WTC11 (cell line): Measurements from ENCODE around the gene UBE2M. TPM values are rescaled to one million over a fixed set of nuclear protein-coding genes. Genes with fewer than 3 reads are reported as not detected.

ENCODE experiments used
- ATAC-seq: fragments of 200-7000 bp; cut with Tn5 transposase; 2 replicates; pipeline ENCODE4 v1.10.0; 2021; ENCODE audit warnings: mild to moderate bottlenecking, moderate library complexity
- CTCF ChIA-PET: fragments of 300-600 bp; sonication (Branson Sonifier 250); formaldehyde crosslinking; loops from one replicate; lab custom pipeline; 2021; ENCODE audit warnings: antibody characterized with exemption; lab: Charles Lee
- POLR2A ChIA-PET: fragments of 350-600 bp; sonication (Branson Sonifier 250); formaldehyde crosslinking; loops from one replicate; lab custom pipeline; 2021; ENCODE audit warnings: antibody characterized with exemption; lab: Charles Lee
- DNase-seq: peaks from one replicate; pipeline ENCODE4 v3.0.0; 2021; ENCODE audit warnings: low spot score
- H3K27ac Mint-ChIP-seq: 2 replicates; pipeline ENCODE4 v1.8.0; 2021; ENCODE audit warnings: mixed read lengths
- H3K27me3 Mint-ChIP-seq: 2 replicates; pipeline ENCODE4 v1.8.0; 2021; ENCODE audit warnings: low read depth, mild to moderate bottlenecking, moderate library complexity, mixed read lengths
- H3K36me3 Mint-ChIP-seq: 2 replicates; pipeline ENCODE4 v1.8.0; 2021; ENCODE audit warnings: mixed read lengths
- H3K4me1 Mint-ChIP-seq: 2 replicates; pipeline ENCODE4 v1.8.0; 2022; ENCODE audit warnings: mixed read lengths
- H3K4me3 Mint-ChIP-seq: 2 replicates; pipeline ENCODE4 v1.8.0; 2021; ENCODE audit warnings: mild to moderate bottlenecking, moderate library complexity, mixed read lengths
- H3K9me3 Mint-ChIP-seq: 2 replicates; pipeline ENCODE4 v1.8.0; 2021; ENCODE audit warnings: mixed read lengths
- ATF1 ChIP-seq: sonication (generic); formaldehyde crosslinking; IDR thresholded peaks from 2 replicates; pipeline ENCODE4 v1.8.1; 2023; ENCODE audit warnings: mild to moderate bottlenecking, moderate library complexity, missing genetic modification reagents
- EMX1 ChIP-seq: fragments of 250-450 bp; sonication (Bioruptor Pico); IDR thresholded peaks from 2 replicates; pipeline ENCODE4 v1.8.0; 2021; ENCODE audit warnings: mild to moderate bottlenecking
- ETV6 ChIP-seq: sonication (generic); formaldehyde crosslinking; IDR thresholded peaks from 2 replicates; pipeline ENCODE4 v1.8.1; 2022; ENCODE audit warnings: mild to moderate bottlenecking, missing genetic modification reagents
- FOXK1 ChIP-seq: sonication (generic); formaldehyde crosslinking; IDR thresholded peaks from 2 replicates; pipeline ENCODE4 v1.8.0; 2022; ENCODE audit warnings: mild to moderate bottlenecking, moderate library complexity, missing genetic modification reagents
- MXD4 ChIP-seq: fragments of 250-450 bp; sonication (Bioruptor Pico); IDR thresholded peaks from 2 replicates; pipeline ENCODE4 v1.8.0; 2021; ENCODE audit warnings: mild to moderate bottlenecking, moderate library complexity, borderline replicate concordance
- NR3C1 ChIP-seq: sonication (generic); formaldehyde crosslinking; conservative IDR thresholded peaks from 2 replicates; pipeline ENCODE4 v1.8.1; 2023; ENCODE audit warnings: low read depth, mild to moderate bottlenecking, missing genetic modification reagents
- RORB ChIP-seq: fragments of 250-450 bp; sonication (Bioruptor Pico); IDR thresholded peaks from 2 replicates; pipeline ENCODE4 v1.9.0; 2021; ENCODE audit warnings: mild to moderate bottlenecking
- SMAD3 ChIP-seq: sonication (generic); formaldehyde crosslinking; IDR thresholded peaks from 2 replicates; pipeline ENCODE4 v1.8.0; 2022; ENCODE audit warnings: missing genetic modification reagents, mild to moderate bottlenecking, borderline replicate concordance
- ZNF416 ChIP-seq: fragments of 250-450 bp; sonication (Bioruptor Pico); IDR thresholded peaks from 2 replicates; pipeline ENCODE4 v1.9.0; 2021; ENCODE audit warnings: mild to moderate bottlenecking, inconsistent platforms
- total RNA-seq: library from RNA; stranded (reverse); gene quantifications from 3 replicates; pipeline ENCODE4 v1.2.3, GENCODE V29; 2021
- TF ChIP-seq, protein P1 (sequence below): sonication (generic); formaldehyde crosslinking; IDR thresholded peaks from 2 replicates; pipeline ENCODE4 v1.8.0; 2023; ENCODE audit warnings: missing genetic modification reagents
- TF ChIP-seq, protein P2 (sequence below): sonication (generic); formaldehyde crosslinking; IDR thresholded peaks from 2 replicates; pipeline ENCODE4 v1.8.1; 2022; ENCODE audit warnings: mild to moderate bottlenecking, missing genetic modification reagents, moderate library complexity, borderline replicate concordance
- TF ChIP-seq, protein P3 (sequence below): sonication (generic); formaldehyde crosslinking; conservative IDR thresholded peaks from 2 replicates; pipeline ENCODE4 v1.8.1; 2023; ENCODE audit warnings: mild to moderate bottlenecking, low read depth, missing genetic modification reagents, moderate library complexity
- TF ChIP-seq, protein P4 (sequence below): sonication (generic); formaldehyde crosslinking; IDR thresholded peaks from 2 replicates; pipeline ENCODE4 v1.8.1; 2023; ENCODE audit warnings: mild to moderate bottlenecking, moderate library complexity, missing genetic modification reagents
- TF ChIP-seq, protein P5 (sequence below): sonication (generic); formaldehyde crosslinking; IDR thresholded peaks from 2 replicates; pipeline ENCODE4 v1.8.1; 2023; ENCODE audit warnings: mild to moderate bottlenecking, missing genetic modification reagents, moderate library complexity
- TF ChIP-seq, protein P6 (sequence below): sonication (generic); formaldehyde crosslinking; IDR thresholded peaks from 2 replicates; pipeline ENCODE4 v1.8.0; 2022; ENCODE audit warnings: mild to moderate bottlenecking, missing genetic modification reagents
- TF ChIP-seq, protein P7 (sequence below): fragments of 250-450 bp; sonication (Bioruptor Pico); IDR thresholded peaks from 2 replicates; pipeline ENCODE4 v1.9.0; 2021; ENCODE audit warnings: mild to moderate bottlenecking
- TF ChIP-seq, protein P8 (sequence below): sonication (generic); formaldehyde crosslinking; IDR thresholded peaks from 2 replicates; pipeline ENCODE4 v1.8.0; 2023; ENCODE audit warnings: mild to moderate bottlenecking, missing genetic modification reagents
- TF ChIP-seq, protein P9 (sequence below): sonication (generic); formaldehyde crosslinking; IDR thresholded peaks from 2 replicates; pipeline ENCODE4 v1.8.1; 2022; ENCODE audit warnings: mild to moderate bottlenecking, moderate library complexity, missing genetic modification reagents

The UBE2M gene
- total RNA-seq, 1 experiment from 2014 or later = 105 TPM

DNA sequence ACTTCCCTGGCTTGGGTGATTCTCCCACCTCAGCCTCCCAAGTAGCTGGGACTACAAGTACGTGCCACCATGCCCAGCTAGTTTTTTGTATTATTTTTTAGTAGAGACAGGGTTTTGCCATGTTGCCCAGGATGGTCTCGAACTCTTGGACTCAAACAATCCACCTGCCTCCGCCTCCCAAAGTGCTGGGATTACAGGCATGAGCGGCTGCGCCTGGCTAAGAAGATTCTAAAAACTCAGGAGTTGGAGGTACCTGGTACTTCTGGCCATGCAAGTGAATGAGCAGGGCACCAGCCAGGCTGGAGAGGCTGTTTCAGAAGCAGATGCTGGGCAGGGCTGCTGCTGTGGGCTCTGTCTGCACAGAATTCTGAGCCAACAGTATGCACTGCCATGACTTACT is 8.6 kb upstream of the UBE2M start:
- ATAC-seq (no peak), DNase-seq (no peak)
- CTCF ChIA-PET = no interaction called here
- peaks cover 29% of the 10 kb centered on the region for H3K27me3 Mint-ChIP-seq
- peaks cover 13% of the 10 kb centered on the region for H3K4me1 Mint-ChIP-seq
- no peak overlapping the region for H3K4me3 Mint-ChIP-seq
- no peak overlapping the region for H3K27ac Mint-ChIP-seq
- TF ChIP-seq, protein P1, sequence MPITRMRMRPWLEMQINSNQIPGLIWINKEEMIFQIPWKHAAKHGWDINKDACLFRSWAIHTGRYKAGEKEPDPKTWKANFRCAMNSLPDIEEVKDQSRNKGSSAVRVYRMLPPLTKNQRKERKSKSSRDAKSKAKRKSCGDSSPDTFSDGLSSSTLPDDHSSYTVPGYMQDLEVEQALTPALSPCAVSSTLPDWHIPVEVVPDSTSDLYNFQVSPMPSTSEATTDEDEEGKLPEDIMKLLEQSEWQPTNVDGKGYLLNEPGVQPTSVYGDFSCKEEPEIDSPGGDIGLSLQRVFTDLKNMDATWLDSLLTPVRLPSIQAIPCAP = no peak
- TF ChIP-seq, protein P2, sequence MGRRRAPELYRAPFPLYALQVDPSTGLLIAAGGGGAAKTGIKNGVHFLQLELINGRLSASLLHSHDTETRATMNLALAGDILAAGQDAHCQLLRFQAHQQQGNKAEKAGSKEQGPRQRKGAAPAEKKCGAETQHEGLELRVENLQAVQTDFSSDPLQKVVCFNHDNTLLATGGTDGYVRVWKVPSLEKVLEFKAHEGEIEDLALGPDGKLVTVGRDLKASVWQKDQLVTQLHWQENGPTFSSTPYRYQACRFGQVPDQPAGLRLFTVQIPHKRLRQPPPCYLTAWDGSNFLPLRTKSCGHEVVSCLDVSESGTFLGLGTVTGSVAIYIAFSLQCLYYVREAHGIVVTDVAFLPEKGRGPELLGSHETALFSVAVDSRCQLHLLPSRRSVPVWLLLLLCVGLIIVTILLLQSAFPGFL = no peak
- TF ChIP-seq, protein P3, sequence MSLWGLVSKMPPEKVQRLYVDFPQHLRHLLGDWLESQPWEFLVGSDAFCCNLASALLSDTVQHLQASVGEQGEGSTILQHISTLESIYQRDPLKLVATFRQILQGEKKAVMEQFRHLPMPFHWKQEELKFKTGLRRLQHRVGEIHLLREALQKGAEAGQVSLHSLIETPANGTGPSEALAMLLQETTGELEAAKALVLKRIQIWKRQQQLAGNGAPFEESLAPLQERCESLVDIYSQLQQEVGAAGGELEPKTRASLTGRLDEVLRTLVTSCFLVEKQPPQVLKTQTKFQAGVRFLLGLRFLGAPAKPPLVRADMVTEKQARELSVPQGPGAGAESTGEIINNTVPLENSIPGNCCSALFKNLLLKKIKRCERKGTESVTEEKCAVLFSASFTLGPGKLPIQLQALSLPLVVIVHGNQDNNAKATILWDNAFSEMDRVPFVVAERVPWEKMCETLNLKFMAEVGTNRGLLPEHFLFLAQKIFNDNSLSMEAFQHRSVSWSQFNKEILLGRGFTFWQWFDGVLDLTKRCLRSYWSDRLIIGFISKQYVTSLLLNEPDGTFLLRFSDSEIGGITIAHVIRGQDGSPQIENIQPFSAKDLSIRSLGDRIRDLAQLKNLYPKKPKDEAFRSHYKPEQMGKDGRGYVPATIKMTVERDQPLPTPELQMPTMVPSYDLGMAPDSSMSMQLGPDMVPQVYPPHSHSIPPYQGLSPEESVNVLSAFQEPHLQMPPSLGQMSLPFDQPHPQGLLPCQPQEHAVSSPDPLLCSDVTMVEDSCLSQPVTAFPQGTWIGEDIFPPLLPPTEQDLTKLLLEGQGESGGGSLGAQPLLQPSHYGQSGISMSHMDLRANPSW = no peak
- TF ChIP-seq, protein P4, sequence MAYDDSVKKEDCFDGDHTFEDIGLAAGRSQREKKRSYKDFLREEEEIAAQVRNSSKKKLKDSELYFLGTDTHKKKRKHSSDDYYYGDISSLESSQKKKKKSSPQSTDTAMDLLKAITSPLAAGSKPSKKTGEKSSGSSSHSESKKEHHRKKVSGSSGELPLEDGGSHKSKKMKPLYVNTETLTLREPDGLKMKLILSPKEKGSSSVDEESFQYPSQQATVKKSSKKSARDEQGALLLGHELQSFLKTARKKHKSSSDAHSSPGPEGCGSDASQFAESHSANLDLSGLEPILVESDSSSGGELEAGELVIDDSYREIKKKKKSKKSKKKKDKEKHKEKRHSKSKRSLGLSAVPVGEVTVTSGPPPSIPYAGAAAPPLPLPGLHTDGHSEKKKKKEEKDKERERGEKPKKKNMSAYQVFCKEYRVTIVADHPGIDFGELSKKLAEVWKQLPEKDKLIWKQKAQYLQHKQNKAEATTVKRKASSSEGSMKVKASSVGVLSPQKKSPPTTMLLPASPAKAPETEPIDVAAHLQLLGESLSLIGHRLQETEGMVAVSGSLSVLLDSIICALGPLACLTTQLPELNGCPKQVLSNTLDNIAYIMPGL (CRISPR knock-in tag) = no peak
- TF ChIP-seq, protein P5, sequence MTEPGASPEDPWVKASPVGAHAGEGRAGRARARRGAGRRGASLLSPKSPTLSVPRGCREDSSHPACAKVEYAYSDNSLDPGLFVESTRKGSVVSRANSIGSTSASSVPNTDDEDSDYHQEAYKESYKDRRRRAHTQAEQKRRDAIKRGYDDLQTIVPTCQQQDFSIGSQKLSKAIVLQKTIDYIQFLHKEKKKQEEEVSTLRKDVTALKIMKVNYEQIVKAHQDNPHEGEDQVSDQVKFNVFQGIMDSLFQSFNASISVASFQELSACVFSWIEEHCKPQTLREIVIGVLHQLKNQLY (CRISPR knock-in tag) = no peak
- TF ChIP-seq, protein P6, sequence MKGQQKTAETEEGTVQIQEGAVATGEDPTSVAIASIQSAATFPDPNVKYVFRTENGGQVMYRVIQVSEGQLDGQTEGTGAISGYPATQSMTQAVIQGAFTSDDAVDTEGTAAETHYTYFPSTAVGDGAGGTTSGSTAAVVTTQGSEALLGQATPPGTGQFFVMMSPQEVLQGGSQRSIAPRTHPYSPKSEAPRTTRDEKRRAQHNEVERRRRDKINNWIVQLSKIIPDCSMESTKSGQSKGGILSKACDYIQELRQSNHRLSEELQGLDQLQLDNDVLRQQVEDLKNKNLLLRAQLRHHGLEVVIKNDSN = no peak
- TF ChIP-seq FOXK1 (CRISPR knock-in tag) = no peak
- no peak for TF ChIP-seq ATF1
- no peak for TF ChIP-seq ETV6 (CRISPR knock-in tag)
- TF ChIP-seq MXD4 = no peak
- TF ChIP-seq SMAD3 (CRISPR knock-in tag) = no peak
- TF ChIP-seq, protein P7, sequence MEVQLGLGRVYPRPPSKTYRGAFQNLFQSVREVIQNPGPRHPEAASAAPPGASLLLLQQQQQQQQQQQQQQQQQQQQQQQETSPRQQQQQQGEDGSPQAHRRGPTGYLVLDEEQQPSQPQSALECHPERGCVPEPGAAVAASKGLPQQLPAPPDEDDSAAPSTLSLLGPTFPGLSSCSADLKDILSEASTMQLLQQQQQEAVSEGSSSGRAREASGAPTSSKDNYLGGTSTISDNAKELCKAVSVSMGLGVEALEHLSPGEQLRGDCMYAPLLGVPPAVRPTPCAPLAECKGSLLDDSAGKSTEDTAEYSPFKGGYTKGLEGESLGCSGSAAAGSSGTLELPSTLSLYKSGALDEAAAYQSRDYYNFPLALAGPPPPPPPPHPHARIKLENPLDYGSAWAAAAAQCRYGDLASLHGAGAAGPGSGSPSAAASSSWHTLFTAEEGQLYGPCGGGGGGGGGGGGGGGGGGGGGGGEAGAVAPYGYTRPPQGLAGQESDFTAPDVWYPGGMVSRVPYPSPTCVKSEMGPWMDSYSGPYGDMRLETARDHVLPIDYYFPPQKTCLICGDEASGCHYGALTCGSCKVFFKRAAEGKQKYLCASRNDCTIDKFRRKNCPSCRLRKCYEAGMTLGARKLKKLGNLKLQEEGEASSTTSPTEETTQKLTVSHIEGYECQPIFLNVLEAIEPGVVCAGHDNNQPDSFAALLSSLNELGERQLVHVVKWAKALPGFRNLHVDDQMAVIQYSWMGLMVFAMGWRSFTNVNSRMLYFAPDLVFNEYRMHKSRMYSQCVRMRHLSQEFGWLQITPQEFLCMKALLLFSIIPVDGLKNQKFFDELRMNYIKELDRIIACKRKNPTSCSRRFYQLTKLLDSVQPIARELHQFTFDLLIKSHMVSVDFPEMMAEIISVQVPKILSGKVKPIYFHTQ (CRISPR knock-in tag) = no peak
- no peak for TF ChIP-seq NR3C1 (CRISPR knock-in tag)
- no peak for TF ChIP-seq EMX1
- TF ChIP-seq, protein P8, sequence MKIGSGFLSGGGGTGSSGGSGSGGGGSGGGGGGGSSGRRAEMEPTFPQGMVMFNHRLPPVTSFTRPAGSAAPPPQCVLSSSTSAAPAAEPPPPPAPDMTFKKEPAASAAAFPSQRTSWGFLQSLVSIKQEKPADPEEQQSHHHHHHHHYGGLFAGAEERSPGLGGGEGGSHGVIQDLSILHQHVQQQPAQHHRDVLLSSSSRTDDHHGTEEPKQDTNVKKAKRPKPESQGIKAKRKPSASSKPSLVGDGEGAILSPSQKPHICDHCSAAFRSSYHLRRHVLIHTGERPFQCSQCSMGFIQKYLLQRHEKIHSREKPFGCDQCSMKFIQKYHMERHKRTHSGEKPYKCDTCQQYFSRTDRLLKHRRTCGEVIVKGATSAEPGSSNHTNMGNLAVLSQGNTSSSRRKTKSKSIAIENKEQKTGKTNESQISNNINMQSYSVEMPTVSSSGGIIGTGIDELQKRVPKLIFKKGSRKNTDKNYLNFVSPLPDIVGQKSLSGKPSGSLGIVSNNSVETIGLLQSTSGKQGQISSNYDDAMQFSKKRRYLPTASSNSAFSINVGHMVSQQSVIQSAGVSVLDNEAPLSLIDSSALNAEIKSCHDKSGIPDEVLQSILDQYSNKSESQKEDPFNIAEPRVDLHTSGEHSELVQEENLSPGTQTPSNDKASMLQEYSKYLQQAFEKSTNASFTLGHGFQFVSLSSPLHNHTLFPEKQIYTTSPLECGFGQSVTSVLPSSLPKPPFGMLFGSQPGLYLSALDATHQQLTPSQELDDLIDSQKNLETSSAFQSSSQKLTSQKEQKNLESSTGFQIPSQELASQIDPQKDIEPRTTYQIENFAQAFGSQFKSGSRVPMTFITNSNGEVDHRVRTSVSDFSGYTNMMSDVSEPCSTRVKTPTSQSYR (CRISPR knock-in tag) = no peak
- TF ChIP-seq, protein P9, sequence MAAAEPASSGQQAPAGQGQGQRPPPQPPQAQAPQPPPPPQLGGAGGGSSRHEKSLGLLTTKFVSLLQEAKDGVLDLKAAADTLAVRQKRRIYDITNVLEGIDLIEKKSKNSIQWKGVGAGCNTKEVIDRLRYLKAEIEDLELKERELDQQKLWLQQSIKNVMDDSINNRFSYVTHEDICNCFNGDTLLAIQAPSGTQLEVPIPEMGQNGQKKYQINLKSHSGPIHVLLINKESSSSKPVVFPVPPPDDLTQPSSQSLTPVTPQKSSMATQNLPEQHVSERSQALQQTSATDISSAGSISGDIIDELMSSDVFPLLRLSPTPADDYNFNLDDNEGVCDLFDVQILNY (CRISPR knock-in tag) = no peak
- TF ChIP-seq ZNF416 (CRISPR knock-in tag) = no peak
- TF ChIP-seq RORB (CRISPR knock-in tag) = no peak
- peaks cover 13% of the 10 kb centered on the region; the same call in 1 of the 2 replicates for H3K36me3 Mint-ChIP-seq
- POLR2A ChIA-PET = no interaction called here
- H3K9me3 Mint-ChIP-seq = no peaks in the 10 kb centered on the region
